Measurements from ENCODE around the gene LNX2. TPM values are rescaled to one million over a fixed set of nuclear protein-coding genes. Genes with fewer than 3 reads are reported as not detected.
"Not testable (repeated sequence)": the region's sequence is repeated elsewhere in the genome, so short reads cannot be mapped to it uniquely, and the experiment has no call there.

LNX2 gene
- total RNA-seq, 3 donors from 2014 or later, result 5.9 to 19.3 (median 19.2) TPM

- DNase-seq (ENCODE audit: low spot score in 2 of 2), result peak in 1 of 2 donors; percentile 30
- intact Hi-C loops (cut with DNase I; ENCODE audit: low total_unique reads), result no loop called here
- TF ChIP-seq CTCF (IDR thresholded peaks at IDR 0.05) (no peak), POLR2AphosphoS5 (IDR thresholded peaks at IDR 0.05) (no peak), POLR2A (IDR thresholded peaks at IDR 0.05) (no peak)
- H3K4me1 ChIP-seq, result peaks cover 0 to 19% of the 10 kb centered on the region in 2 donors
- H3K27ac ChIP-seq, result peak overlapping the region; percentile 33 to 69
- H3K4me3 ChIP-seq, result no peak overlapping the region
- H3K27me3 ChIP-seq, result no peaks in the 10 kb centered on the region
- H3K9me3 ChIP-seq, result no peaks in the 10 kb centered on the region
- no peaks in the 10 kb centered on the region for H3K36me3 ChIP-seq
Observed at GRCh38 chr13:27634231-27634630, 13.9 kb upstream of the LNX2 start.

- DNase-seq (ENCODE audit: low spot score in 2 of 2), result no peak
- Histone ChIP-seq H3K27me3 (no peaks in the 10 kb centered on the region), H3K4me1 (peaks cover 0 to 9% of the 10 kb centered on the region in 2 donors), H3K36me3 (no peaks in the 10 kb centered on the region), H3K4me3 (no peak overlapping the region), H3K9me3 (no peaks in the 10 kb centered on the region), H3K27ac (no peak overlapping the region)
- TF ChIP-seq POLR2A (IDR thresholded peaks at IDR 0.05), result no peak
- TF ChIP-seq POLR2AphosphoS5 (IDR thresholded peaks at IDR 0.05), result no peak
- no peak for TF ChIP-seq CTCF (IDR thresholded peaks at IDR 0.05)
- intact Hi-C loops (cut with DNase I; ENCODE audit: low total_unique reads), result no loop called here
Observed at GRCh38 chr13:27632648-27633047, 12.3 kb upstream of the LNX2 start.

DNA sequence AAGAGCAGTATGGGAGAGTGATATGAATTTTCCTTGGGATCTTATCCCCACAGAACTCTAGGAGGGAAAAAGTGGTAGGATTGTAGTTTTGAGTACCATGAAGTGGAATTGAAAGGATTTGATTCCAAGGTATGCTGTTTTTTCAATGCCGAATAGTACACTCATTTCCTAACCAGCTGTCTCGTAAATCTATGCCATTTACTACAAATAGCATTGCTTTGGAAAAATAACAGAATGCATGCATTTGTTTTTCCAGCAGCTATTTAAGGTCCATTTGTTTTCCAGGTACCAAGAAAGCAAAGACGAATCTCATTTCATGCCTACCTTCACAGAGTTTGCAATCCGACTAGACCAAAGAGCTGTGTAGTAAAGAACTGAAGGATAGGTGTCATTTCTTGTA lies 11.9 kb upstream of the LNX2 start:
- H3K4me1 ChIP-seq, result peaks cover 0 to 9% of the 10 kb centered on the region in 2 donors
- H3K27ac ChIP-seq, result no peak overlapping the region
- intact Hi-C loops (cut with DNase I; ENCODE audit: low total_unique reads), result no loop called here
- no peaks in the 10 kb centered on the region for H3K36me3 ChIP-seq
- H3K4me3 ChIP-seq, result no peak overlapping the region
- no peak for TF ChIP-seq POLR2A (IDR thresholded peaks at IDR 0.05)
- TF ChIP-seq CTCF (IDR thresholded peaks at IDR 0.05), result no peak
- no peak for TF ChIP-seq POLR2AphosphoS5 (IDR thresholded peaks at IDR 0.05)
- no peaks in the 10 kb centered on the region for H3K9me3 ChIP-seq
- no peak for DNase-seq (ENCODE audit: low spot score in 2 of 2)
- no peaks in the 10 kb centered on the region for H3K27me3 ChIP-seq

DNA sequence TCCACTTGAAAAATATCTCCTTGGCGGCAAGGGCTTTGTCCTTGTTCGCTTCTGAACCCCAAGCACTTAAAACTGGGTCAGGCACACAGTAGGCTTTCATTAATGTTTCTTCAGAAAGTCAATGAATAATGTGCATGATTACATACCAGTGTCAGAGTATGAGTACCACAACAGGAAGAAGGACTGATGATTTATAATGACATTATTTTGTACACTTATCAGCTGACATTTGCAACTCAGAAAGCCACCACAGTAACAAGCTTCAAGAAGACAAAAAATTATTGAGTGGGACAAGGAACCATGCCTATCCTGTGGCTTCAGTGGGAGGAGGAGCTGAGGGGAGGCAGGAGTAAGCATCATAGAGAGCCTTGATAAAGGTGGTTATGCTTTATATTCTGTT lies 11.3 kb upstream of the LNX2 start:
- no peak for TF ChIP-seq POLR2A (IDR thresholded peaks at IDR 0.05)
- no peak for TF ChIP-seq POLR2AphosphoS5 (IDR thresholded peaks at IDR 0.05)
- no peak for TF ChIP-seq CTCF (IDR thresholded peaks at IDR 0.05)
- H3K36me3 ChIP-seq, result no peaks in the 10 kb centered on the region
- no peaks in the 10 kb centered on the region for H3K9me3 ChIP-seq
- no peak overlapping the region for H3K27ac ChIP-seq
- peaks cover 0 to 7% of the 10 kb centered on the region in 2 donors for H3K4me1 ChIP-seq
- DNase-seq (ENCODE audit: low spot score in 2 of 2), result no peak
- no peaks in the 10 kb centered on the region for H3K27me3 ChIP-seq
- no peak overlapping the region for H3K4me3 ChIP-seq
- intact Hi-C loops (cut with DNase I; ENCODE audit: low total_unique reads), result no loop called here

- DNase-seq (ENCODE audit: low spot score in 2 of 2), result no peak
- TF ChIP-seq CTCF (IDR thresholded peaks at IDR 0.05) (no peak), POLR2A (IDR thresholded peaks at IDR 0.05) (no peak), POLR2AphosphoS5 (IDR thresholded peaks at IDR 0.05) (no peak)
- intact Hi-C loops (cut with DNase I; ENCODE audit: low total_unique reads), result no loop called here
- H3K27me3 ChIP-seq, result no peaks in the 10 kb centered on the region
- no peak overlapping the region for H3K27ac ChIP-seq
- H3K36me3 ChIP-seq, result no peaks in the 10 kb centered on the region
- no peak overlapping the region for H3K4me3 ChIP-seq
- no peaks in the 10 kb centered on the region for H3K9me3 ChIP-seq
- H3K4me1 ChIP-seq, result peaks cover 0 to 2% of the 10 kb centered on the region in 2 donors
Observed at GRCh38 chr13:27631156-27631555, 10.8 kb upstream of the LNX2 start.

DNA sequence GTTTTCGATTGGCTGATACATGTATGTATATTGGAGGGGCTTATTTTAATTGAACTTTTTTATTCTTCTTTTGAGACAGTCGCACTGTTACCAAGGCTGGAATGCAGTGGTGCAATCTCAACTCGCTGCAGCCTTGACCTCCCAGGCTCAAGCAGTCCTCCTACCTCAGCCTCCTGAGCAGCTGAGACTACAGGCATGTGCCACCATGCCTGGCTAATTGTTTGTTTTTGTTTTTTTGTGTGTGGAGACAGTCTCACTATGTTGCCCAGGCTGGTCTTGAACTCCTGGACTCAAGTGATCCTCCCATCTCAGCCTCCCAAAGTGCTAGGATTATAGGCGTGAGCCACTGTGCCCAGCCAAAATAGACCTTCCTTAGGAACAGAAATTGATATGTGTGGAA lies 8.4 kb upstream of the LNX2 start:
- H3K4me3 ChIP-seq; intact Hi-C loops (cut with DNase I; ENCODE audit: low total_unique reads); H3K27ac ChIP-seq; DNase-seq (ENCODE audit: low spot score in 2 of 2); H3K9me3 ChIP-seq; H3K4me1 ChIP-seq; H3K36me3 ChIP-seq; H3K27me3 ChIP-seq: not testable (repeated sequence)

Data from breast epithelium (tissue), 4 donors.